NCI-H146 treated with DMSO at 0.1 percent for 48 hours (cell line): ENCODE data around the gene VSIG10L2.

Experiments
- DNase-seq: peaks from one replicate; lab custom pipeline; 2025; ENCODE audit not compliant: unreplicated experiment; lab: John Stamatoyannopoulos, UW

VSIG10L2 gene

DNA sequence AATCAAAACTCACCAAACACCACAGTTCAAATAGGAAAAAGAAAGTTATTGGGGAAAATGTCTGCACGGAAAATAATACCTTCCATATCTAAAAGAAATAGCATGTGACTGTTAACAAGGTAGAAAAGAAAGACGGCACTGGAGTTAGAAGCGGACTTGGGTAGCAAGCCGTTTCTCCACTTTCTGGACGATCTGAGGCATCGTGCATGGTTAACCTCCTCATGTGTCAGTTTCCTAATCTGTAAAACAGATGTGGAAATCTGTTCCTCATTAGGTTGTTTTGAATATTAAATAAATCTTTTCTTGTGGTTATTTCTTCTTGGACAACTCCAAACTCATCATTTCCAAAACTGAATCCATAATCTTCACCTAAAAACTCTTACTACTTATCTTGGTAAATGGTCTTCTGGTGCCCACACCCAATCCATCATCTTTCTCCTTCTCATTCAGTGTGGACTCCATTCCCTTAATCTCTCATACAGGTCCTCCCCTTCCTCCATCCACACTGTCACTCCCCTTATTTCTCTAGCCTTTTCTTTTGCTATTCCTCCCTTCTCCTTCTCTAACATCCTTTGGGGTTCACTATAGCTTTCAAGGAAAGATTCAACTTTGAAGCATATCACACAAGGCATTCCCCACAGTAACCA, 53.5 kb downstream of the VSIG10L2 start:
- no peak for DNase-seq

DNA sequence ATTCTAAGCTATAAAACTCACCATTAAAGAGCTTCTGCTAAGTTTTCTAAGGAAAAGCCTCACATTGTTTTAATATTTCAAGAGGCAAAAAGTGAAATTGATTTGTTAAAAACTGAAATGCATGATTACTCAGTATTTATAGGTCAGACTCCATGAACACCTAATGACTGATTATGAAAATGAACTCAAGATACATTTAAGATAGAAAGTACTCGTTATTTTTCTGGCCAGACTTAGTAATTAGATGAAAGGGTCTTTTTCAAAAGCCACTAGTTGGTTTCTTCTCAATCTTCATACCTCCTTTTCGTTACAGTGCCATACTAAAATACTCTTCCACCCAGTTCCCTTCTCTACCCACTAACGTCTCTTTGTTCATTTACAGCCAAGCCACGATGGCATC, 56.3 kb downstream of the VSIG10L2 start:
- no peak for DNase-seq
